HEK293 (cell line): ENCODE data around the gene HSPA4.
A peak's percentile ranks its signal among the peaks of the same experiment; 100 is the strongest.

Source experiments
- CTCF ChIA-PET: fragments of 350-600 bp; formaldehyde crosslinking; extraction: SDS; loops from one replicate; lab custom pipeline; 2021; ENCODE audit warnings: antibody characterized with exemption; lab: Yijun Ruan, JAX
- POLR2A ChIA-PET: fragments of 300-600 bp; formaldehyde crosslinking; extraction: SDS; loops from one replicate; lab custom pipeline; 2020; ENCODE audit warnings: antibody characterized with exemption, inconsistent platforms; lab: Yijun Ruan, JAX
- H3K27ac ChIP-seq: fragments of 200-500 bp; sonication (Bioruptor generic); 2 replicates; pipeline ENCODE4 v1.5.1; 2014; ENCODE audit warnings: low read depth, low read length, control low read depth, inconsistent platforms; ENCODE audit errors: extremely low read depth
- H3K36me3 ChIP-seq, 2 experiments: fragments of 200-500 bp in 1 of 2; sonication (Bioruptor generic) in 1 of 2; 1 replicate in 1 of 2; 2 replicates in 1 of 2; pipeline ENCODE4 v1.5.1; 2014 to 2017; ENCODE audit warnings: inconsistent platforms in 2 of 2, low read length in 2 of 2; ENCODE audit not compliant: control insufficient read depth in 2 of 2, insufficient read depth in 1 of 2
- H3K4me1 ChIP-seq: fragments of 200-500 bp; sonication (Bioruptor generic); 2 replicates; pipeline ENCODE4 v1.5.1; 2014; ENCODE audit warnings: mild to moderate bottlenecking, low read length, inconsistent platforms; ENCODE audit not compliant: control insufficient read depth, insufficient read depth
- H3K4me3 ChIP-seq: 2 replicates; pipeline ENCODE4 v1.5.1; 2011; ENCODE audit warnings: low read depth, mild to moderate bottlenecking, control low read depth, low read length, moderate library complexity
- H3K9me3 ChIP-seq: fragments of 200-500 bp; sonication (Bioruptor generic); 2 replicates; pipeline ENCODE4 v1.5.1; 2014; ENCODE audit warnings: low read depth, low read length, inconsistent platforms; ENCODE audit not compliant: control insufficient read depth, insufficient read depth
- SCRT1 ChIP-seq: fragments of 450-650 bp; formaldehyde crosslinking; IDR thresholded peaks from 2 replicates; pipeline ENCODE4 v1.5.1; 2016; ENCODE audit warnings: missing biosample characterization, missing genetic modification characterization, borderline replicate concordance
- SP7 ChIP-seq: fragments of 450-650 bp; formaldehyde crosslinking; IDR thresholded peaks from 2 replicates; pipeline ENCODE4 v1.5.1; 2016; ENCODE audit warnings: missing biosample characterization, missing genetic modification characterization
- TCF7L2 ChIP-seq: IDR thresholded peaks from 2 replicates; pipeline ENCODE4 v1.6.1; 2011; ENCODE audit warnings: low read depth, mild to moderate bottlenecking, inconsistent platforms, low read length, moderate library complexity, borderline replicate concordance
- TRIM28 ChIP-seq: IDR thresholded peaks from 2 replicates; pipeline ENCODE4 v1.6.1; 2011; ENCODE audit warnings: low read length, control low read depth, borderline replicate concordance
- ZEB2 ChIP-seq: fragments of 450-650 bp; formaldehyde crosslinking; IDR thresholded peaks from 2 replicates; pipeline ENCODE4 v1.5.1; 2016; ENCODE audit warnings: missing biosample characterization, missing genetic modification characterization
- ZNF16 ChIP-seq: fragments of 450-650 bp; formaldehyde crosslinking; IDR thresholded peaks from 2 replicates; pipeline ENCODE4 v1.5.1; 2016; ENCODE audit warnings: low read depth, missing biosample characterization, missing genetic modification characterization
- ZNF366 ChIP-seq: fragments of 450-650 bp; formaldehyde crosslinking; conservative IDR thresholded peaks from 2 replicates; pipeline ENCODE4 v1.5.1; 2016; ENCODE audit warnings: missing biosample characterization, missing genetic modification characterization
- ZNF558 ChIP-seq: fragments of 450-650 bp; formaldehyde crosslinking; IDR thresholded peaks from 2 replicates; pipeline ENCODE4 v1.5.1; 2016; ENCODE audit warnings: missing biosample characterization, missing genetic modification characterization
- TF ChIP-seq, protein P1 (sequence below): fragments of 450-650 bp; formaldehyde crosslinking; IDR thresholded peaks from 2 replicates; pipeline ENCODE4 v1.5.1; 2016; ENCODE audit warnings: missing biosample characterization, missing genetic modification characterization
- TF ChIP-seq, protein P2 (sequence below): fragments of 450-650 bp; formaldehyde crosslinking; IDR thresholded peaks from 2 replicates; pipeline ENCODE4 v1.5.1; 2016; ENCODE audit warnings: missing biosample characterization, missing genetic modification characterization
- TF ChIP-seq, protein P3 (sequence below): fragments of 450-650 bp; formaldehyde crosslinking; IDR thresholded peaks from 2 replicates; pipeline ENCODE4 v1.5.1; 2016; ENCODE audit warnings: missing biosample characterization, missing genetic modification characterization
- TF ChIP-seq, protein P4 (sequence below): fragments of 450-650 bp; formaldehyde crosslinking; IDR thresholded peaks from 2 replicates; pipeline ENCODE4 v1.5.1; 2016; ENCODE audit warnings: missing biosample characterization, missing genetic modification characterization
- TF ChIP-seq, protein P5 (sequence below): fragments of 450-650 bp; formaldehyde crosslinking; IDR thresholded peaks from 2 replicates; pipeline ENCODE4 v1.5.1; 2016; ENCODE audit warnings: missing biosample characterization, missing genetic modification characterization, borderline replicate concordance
- TF ChIP-seq, protein P6 (sequence below): fragments of 450-650 bp; formaldehyde crosslinking; IDR thresholded peaks from 2 replicates; pipeline ENCODE4 v1.5.1; 2017; ENCODE audit warnings: missing biosample characterization, missing genetic modification characterization

The HSPA4 gene

DNA sequence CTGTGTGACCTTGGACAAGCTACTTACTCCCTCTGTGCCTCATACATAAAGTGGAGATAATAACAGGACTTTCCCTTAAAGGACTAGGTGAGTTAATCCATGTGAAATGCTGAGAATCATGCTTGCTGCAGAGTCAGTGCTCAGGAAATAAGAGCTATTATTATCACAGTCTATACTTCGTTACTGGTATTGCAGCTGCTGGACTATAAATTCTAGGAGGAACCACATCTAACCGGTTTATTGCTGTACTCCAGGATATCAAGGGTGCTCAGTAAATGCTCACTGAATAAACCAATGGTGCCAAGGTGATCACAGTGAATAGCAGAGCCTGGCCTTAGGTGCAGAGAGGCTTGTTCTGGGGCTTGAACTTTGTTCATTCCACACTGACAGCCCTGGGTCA, 69.3 kb downstream of the HSPA4 start:
- H3K36me3 ChIP-seq = no peaks in the 10 kb centered on the region
- CTCF ChIA-PET = interaction anchor here (0.6 kb wide), 1 partner anchor 504 kb away, joined by 3 read pairs; no protein-coding TSS in a partner anchor
- no peaks in the 10 kb centered on the region for H3K9me3 ChIP-seq
- H3K27ac ChIP-seq = no peak overlapping the region
- H3K4me3 ChIP-seq = no peak overlapping the region
- TF ChIP-seq ZNF366 (tag by site-specific recombination) (no peak), SP7 (0 out of 2 replicates have a peak, but pooled peaks have one; percentile 18)
- POLR2A ChIA-PET = no interaction called here
- no peaks in the 10 kb centered on the region for H3K4me1 ChIP-seq

DNA sequence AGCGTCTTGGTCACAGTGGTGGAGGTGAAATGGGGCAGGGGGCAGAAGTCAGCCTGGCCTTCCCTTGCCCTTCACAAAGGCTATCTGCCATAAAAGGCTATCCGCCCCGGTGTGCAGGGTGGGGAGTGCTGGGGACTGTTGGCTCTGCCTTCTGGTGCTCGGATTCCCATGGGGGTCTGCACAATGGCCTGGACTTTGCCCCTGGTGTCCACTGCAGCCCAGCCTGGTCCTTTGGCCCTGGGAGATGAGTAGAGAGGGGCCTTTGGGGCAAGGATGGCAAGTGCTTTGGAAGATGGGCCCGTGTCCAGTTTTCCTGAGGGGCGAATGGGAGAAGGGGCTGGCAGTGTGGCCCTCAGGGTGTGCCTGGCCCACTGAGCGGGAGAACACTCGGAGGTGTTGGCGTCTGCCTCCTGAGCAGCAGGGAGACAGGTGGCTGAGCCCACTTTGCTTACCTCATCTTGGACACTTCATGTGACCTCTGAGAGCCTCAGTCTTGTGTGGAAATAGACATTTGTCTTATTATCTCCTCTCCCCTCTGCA, 69.9 kb downstream of the HSPA4 start:
- H3K4me3 ChIP-seq = no peak overlapping the region
- POLR2A ChIA-PET = no interaction called here
- H3K27ac ChIP-seq = no peak overlapping the region
- no peaks in the 10 kb centered on the region for H3K36me3 ChIP-seq
- TF ChIP-seq, protein P1, sequence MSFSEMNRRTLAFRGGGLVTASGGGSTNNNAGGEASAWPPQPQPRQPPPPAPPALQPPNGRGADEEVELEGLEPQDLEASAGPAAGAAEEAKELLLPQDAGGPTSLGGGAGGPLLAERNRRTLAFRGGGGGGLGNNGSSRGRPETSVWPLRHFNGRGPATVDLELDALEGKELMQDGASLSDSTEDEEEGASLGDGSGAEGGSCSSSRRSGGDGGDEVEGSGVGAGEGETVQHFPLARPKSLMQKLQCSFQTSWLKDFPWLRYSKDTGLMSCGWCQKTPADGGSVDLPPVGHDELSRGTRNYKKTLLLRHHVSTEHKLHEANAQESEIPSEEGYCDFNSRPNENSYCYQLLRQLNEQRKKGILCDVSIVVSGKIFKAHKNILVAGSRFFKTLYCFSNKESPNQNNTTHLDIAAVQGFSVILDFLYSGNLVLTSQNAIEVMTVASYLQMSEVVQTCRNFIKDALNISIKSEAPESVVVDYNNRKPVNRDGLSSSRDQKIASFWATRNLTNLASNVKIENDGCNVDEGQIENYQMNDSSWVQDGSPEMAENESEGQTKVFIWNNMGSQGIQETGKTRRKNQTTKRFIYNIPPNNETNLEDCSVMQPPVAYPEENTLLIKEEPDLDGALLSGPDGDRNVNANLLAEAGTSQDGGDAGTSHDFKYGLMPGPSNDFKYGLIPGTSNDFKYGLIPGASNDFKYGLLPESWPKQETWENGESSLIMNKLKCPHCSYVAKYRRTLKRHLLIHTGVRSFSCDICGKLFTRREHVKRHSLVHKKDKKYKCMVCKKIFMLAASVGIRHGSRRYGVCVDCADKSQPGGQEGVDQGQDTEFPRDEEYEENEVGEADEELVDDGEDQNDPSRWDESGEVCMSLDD = no peak
- TF ChIP-seq ZEB2 (tag by site-specific recombination) (no peak), TRIM28 (no peak), ZNF558 (tag by site-specific recombination) (no peak), ZNF16 (no peak)
- TF ChIP-seq, protein P2, sequence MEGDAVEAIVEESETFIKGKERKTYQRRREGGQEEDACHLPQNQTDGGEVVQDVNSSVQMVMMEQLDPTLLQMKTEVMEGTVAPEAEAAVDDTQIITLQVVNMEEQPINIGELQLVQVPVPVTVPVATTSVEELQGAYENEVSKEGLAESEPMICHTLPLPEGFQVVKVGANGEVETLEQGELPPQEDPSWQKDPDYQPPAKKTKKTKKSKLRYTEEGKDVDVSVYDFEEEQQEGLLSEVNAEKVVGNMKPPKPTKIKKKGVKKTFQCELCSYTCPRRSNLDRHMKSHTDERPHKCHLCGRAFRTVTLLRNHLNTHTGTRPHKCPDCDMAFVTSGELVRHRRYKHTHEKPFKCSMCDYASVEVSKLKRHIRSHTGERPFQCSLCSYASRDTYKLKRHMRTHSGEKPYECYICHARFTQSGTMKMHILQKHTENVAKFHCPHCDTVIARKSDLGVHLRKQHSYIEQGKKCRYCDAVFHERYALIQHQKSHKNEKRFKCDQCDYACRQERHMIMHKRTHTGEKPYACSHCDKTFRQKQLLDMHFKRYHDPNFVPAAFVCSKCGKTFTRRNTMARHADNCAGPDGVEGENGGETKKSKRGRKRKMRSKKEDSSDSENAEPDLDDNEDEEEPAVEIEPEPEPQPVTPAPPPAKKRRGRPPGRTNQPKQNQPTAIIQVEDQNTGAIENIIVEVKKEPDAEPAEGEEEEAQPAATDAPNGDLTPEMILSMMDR (tag by site-specific recombination) = no peak
- TF ChIP-seq, all 188 proteins: peak for 0
- CTCF ChIA-PET = interaction anchor here (0.6 kb wide), 1 partner anchor 504 kb away, joined by 3 read pairs; no protein-coding TSS in a partner anchor
- no peaks in the 10 kb centered on the region for H3K4me1 ChIP-seq
- H3K9me3 ChIP-seq = no peaks in the 10 kb centered on the region

DNA sequence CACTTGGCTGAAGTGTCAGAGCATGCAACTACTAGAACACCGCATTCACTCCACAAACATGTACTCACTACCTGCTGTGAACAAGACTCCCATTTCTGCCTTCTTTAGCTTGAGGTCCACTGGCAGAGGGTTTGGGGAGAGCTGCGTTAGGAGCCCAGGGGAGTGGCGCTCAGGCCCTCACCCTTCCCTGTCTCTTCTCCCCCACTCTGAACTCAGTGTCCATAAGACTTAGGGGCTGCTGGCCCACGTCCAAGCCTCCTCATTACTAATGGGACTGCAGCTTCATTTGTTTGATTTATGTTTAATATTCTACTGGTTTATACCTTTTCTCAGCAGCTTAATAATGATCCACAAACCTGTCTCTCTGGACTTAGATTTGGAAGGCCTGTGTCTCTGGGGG, 70.9 kb downstream of the HSPA4 start:
- H3K27ac ChIP-seq = no peak overlapping the region
- no peak overlapping the region for H3K4me3 ChIP-seq
- TF ChIP-seq TCF7L2 (no peak), SCRT1 (tag by site-specific recombination) (no peak)
- TF ChIP-seq, protein P3, sequence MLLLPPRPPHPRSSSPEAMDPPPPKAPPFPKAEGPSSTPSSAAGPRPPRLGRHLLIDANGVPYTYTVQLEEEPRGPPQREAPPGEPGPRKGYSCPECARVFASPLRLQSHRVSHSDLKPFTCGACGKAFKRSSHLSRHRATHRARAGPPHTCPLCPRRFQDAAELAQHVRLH (tag by site-specific recombination) = no peak
- TF ChIP-seq, protein P4, sequence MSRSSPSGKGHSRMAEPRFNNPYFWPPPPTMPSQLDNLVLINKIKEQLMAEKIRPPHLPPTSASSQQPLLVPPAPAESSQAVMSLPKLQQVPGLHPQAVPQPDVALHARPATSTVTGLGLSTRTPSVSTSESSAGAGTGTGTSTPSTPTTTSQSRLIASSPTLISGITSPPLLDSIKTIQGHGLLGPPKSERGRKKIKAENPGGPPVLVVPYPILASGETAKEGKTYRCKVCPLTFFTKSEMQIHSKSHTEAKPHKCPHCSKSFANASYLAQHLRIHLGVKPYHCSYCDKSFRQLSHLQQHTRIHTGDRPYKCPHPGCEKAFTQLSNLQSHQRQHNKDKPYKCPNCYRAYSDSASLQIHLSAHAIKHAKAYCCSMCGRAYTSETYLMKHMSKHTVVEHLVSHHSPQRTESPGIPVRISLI (tag by site-specific recombination) = no peak
- TF ChIP-seq, protein P5, sequence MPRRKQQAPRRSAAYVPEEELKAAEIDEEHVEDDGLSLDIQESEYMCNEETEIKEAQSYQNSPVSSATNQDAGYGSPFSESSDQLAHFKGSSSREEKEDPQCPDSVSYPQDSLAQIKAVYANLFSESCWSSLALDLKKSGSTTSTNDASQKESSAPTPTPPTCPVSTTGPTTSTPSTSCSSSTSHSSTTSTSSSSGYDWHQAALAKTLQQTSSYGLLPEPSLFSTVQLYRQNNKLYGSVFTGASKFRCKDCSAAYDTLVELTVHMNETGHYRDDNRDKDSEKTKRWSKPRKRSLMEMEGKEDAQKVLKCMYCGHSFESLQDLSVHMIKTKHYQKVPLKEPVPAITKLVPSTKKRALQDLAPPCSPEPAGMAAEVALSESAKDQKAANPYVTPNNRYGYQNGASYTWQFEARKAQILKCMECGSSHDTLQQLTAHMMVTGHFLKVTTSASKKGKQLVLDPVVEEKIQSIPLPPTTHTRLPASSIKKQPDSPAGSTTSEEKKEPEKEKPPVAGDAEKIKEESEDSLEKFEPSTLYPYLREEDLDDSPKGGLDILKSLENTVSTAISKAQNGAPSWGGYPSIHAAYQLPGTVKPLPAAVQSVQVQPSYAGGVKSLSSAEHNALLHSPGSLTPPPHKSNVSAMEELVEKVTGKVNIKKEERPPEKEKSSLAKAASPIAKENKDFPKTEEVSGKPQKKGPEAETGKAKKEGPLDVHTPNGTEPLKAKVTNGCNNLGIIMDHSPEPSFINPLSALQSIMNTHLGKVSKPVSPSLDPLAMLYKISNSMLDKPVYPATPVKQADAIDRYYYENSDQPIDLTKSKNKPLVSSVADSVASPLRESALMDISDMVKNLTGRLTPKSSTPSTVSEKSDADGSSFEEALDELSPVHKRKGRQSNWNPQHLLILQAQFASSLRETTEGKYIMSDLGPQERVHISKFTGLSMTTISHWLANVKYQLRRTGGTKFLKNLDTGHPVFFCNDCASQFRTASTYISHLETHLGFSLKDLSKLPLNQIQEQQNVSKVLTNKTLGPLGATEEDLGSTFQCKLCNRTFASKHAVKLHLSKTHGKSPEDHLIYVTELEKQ = no peak
- TF ChIP-seq, protein P6, sequence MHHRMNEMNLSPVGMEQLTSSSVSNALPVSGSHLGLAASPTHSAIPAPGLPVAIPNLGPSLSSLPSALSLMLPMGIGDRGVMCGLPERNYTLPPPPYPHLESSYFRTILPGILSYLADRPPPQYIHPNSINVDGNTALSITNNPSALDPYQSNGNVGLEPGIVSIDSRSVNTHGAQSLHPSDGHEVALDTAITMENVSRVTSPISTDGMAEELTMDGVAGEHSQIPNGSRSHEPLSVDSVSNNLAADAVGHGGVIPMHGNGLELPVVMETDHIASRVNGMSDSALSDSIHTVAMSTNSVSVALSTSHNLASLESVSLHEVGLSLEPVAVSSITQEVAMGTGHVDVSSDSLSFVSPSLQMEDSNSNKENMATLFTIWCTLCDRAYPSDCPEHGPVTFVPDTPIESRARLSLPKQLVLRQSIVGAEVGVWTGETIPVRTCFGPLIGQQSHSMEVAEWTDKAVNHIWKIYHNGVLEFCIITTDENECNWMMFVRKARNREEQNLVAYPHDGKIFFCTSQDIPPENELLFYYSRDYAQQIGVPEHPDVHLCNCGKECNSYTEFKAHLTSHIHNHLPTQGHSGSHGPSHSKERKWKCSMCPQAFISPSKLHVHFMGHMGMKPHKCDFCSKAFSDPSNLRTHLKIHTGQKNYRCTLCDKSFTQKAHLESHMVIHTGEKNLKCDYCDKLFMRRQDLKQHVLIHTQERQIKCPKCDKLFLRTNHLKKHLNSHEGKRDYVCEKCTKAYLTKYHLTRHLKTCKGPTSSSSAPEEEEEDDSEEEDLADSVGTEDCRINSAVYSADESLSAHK (tag by site-specific recombination) = no peak
- TF ChIP-seq, all 188 proteins: peak for 0
- no peaks in the 10 kb centered on the region for H3K4me1 ChIP-seq
- no peaks in the 10 kb centered on the region for H3K9me3 ChIP-seq
- no peaks in the 10 kb centered on the region for H3K36me3 ChIP-seq
- POLR2A ChIA-PET = no interaction called here
- CTCF ChIA-PET = interaction anchor here (1.8 kb wide), 1 partner anchor 12 kb away, joined by 8 read pairs; no protein-coding TSS in a partner anchor
